A549 (cell line): ENCODE measurements around the gene ITGB1. TPM values are rescaled to one million over a fixed set of nuclear protein-coding genes. Genes with fewer than 3 reads are reported as not detected.
A peak's percentile ranks its signal among the peaks of the same experiment; 100 is the strongest.

Source experiments
- ATAC-seq, 2 experiments: fragments of 200-7000 bp in 1 of 2; fragments of >200 bp in 1 of 2; cut with Nextera tagmentation in 1 of 2; cut with Tn5 transposase in 1 of 2; 3 replicates each; pipeline versions ENCODE4 v1.8.0 to v1.9.1; 2018 to 2020; ENCODE audit warnings: mild to moderate bottlenecking in 1 of 2, moderate library complexity in 1 of 2
- CTCF ChIA-PET: fragments of 300-600 bp; sonication (Branson Sonifier 250); formaldehyde crosslinking; extraction: SDS; loops from one replicate; lab custom pipeline; 2021; ENCODE audit warnings: antibody characterized with exemption, inconsistent platforms; lab: Yijun Ruan, JAX
- POLR2A ChIA-PET: fragments of 350-600 bp; formaldehyde crosslinking; extraction: SDS; loops from one replicate; lab custom pipeline; 2021; ENCODE audit warnings: antibody characterized with exemption, inconsistent platforms; lab: Yijun Ruan, JAX
- DNase-seq, 2 experiments: peaks; one replicate each; pipeline versions ENCODE4 v3.0.0 to v3.0.0-alpha.2; 2011 to 2016; ENCODE audit warnings: low read depth in 1 of 2, low spot score in 1 of 2
- FAIRE-seq: peaks from 2 replicates; lab custom pipeline; 2011; peaks lifted over from hg19 to GRCh38; lab: Jason Lieb, UNC
- H3K27ac ChIP-seq, 2 experiments: fragments of >200 bp; sonication (Bioruptor Twin); formaldehyde crosslinking; 3 replicates each; pipeline ENCODE4 v1.5.1; 2016 to 2017
- H3K4me1 ChIP-seq: fragments of >200 bp; sonication (Bioruptor Twin); formaldehyde crosslinking; 3 replicates; pipeline ENCODE4 v1.6.1; 2016
- H3K4me2 ChIP-seq: fragments of >200 bp; sonication (Bioruptor Twin); formaldehyde crosslinking; 3 replicates; pipeline ENCODE4 v1.6.1; 2016
- H3K4me3 ChIP-seq: fragments of >200 bp; sonication (Bioruptor Twin); formaldehyde crosslinking; 3 replicates; pipeline ENCODE4 v1.5.1; 2016
- H3K9me3 ChIP-seq: fragments of >200 bp; sonication (Bioruptor Twin); formaldehyde crosslinking; 3 replicates; pipeline ENCODE4 v1.6.1; 2016
- ATOH8 ChIP-seq: fragments of 250-450 bp; sonication (Bioruptor Pico); IDR thresholded peaks from 2 replicates; pipeline ENCODE4 v1.5.0; 2020; ENCODE audit warnings: low read depth, mild to moderate bottlenecking, moderate library complexity
- CBX2 ChIP-seq: fragments of 200-600 bp; sonication (generic); IDR thresholded peaks from 2 replicates; pipeline ENCODE4 v1.6.1; 2016; ENCODE audit warnings: low read depth, mild to moderate bottlenecking, borderline replicate concordance
- CHD4 ChIP-seq: fragments of 200-600 bp; sonication (generic); IDR thresholded peaks from 2 replicates; pipeline ENCODE4 v1.6.1; 2016; ENCODE audit warnings: antibody characterized with exemption, mild to moderate bottlenecking, borderline replicate concordance
- EHMT2 ChIP-seq: fragments of 200-600 bp; sonication (generic); IDR thresholded peaks from 2 replicates; pipeline ENCODE4 v1.6.1; 2016; ENCODE audit warnings: antibody characterized with exemption, low read depth, mild to moderate bottlenecking, moderate library complexity
- ESRRA ChIP-seq: fragments of 150-350 bp; IDR thresholded peaks from 2 replicates; pipeline ENCODE4 v1.6.1; 2014; ENCODE audit warnings: mild to moderate bottlenecking, low read length, borderline replicate concordance
- FOSL2 ChIP-seq, 2 experiments: fragments of 450-650 bp in 1 of 2; fragments of >200 bp in 1 of 2; sonication (Bioruptor Twin) in 1 of 2; formaldehyde crosslinking; IDR thresholded peaks; 2 replicates each; pipeline versions ENCODE4 v1.5.0 to v1.6.1; 2016 to 2020; ENCODE audit warnings: mild to moderate bottlenecking in 1 of 2, moderate library complexity in 1 of 2
- GATA3 ChIP-seq: IDR thresholded peaks from 2 replicates; pipeline ENCODE4 v1.6.1; 2012; ENCODE audit warnings: borderline replicate concordance
- HDAC2 ChIP-seq: fragments of 200-600 bp; sonication (generic); IDR thresholded peaks from 2 replicates; pipeline ENCODE4 v1.6.1; 2016
- JUNB ChIP-seq: fragments of >200 bp; sonication (Bioruptor Twin); formaldehyde crosslinking; IDR thresholded peaks from 2 replicates; pipeline ENCODE4 v1.6.1; 2016
- KDM5A ChIP-seq: fragments of 200-600 bp; sonication (generic); IDR thresholded peaks from 2 replicates; pipeline ENCODE4 v1.6.1; 2016; ENCODE audit warnings: antibody characterized with exemption, mild to moderate bottlenecking
- MAZ ChIP-seq: fragments of 150-350 bp; IDR thresholded peaks from 2 replicates; pipeline ENCODE4 v1.6.1; 2014; ENCODE audit warnings: antibody characterized with exemption, low read depth, low read length, borderline replicate concordance
- NR3C1 ChIP-seq: fragments of >200 bp; sonication (Bioruptor Twin); formaldehyde crosslinking; IDR thresholded peaks from 3 replicates; pipeline ENCODE4 v1.6.1; 2017
- POLR2A ChIP-seq: IDR thresholded peaks from 2 replicates; pipeline ENCODE4 v1.6.1; 2012; ENCODE audit warnings: mild to moderate bottlenecking, low read length
- SMC3 ChIP-seq: fragments of >200 bp; sonication (Bioruptor Twin); formaldehyde crosslinking; IDR thresholded peaks from 3 replicates; pipeline ENCODE4 v1.6.1; 2018; ENCODE audit warnings: inconsistent platforms
- SREBF2 ChIP-seq: fragments of 450-650 bp; IDR thresholded peaks from 2 replicates; pipeline ENCODE4 v1.6.1; 2014; ENCODE audit warnings: mild to moderate bottlenecking, moderate library complexity
- ZC3H11A ChIP-seq: fragments of 450-650 bp; IDR thresholded peaks from 2 replicates; pipeline ENCODE4 v1.6.1; 2014; ENCODE audit warnings: antibody characterized with exemption, mild to moderate bottlenecking
- WGBS: methylation state at CpG from one replicate; pipeline ENCODE4 v1.1.6; 2017; ENCODE audit errors: missing lambda C conversion rate; 5-methylcytosine and 5-hydroxymethylcytosine counted together
- polyA plus RNA-seq, 4 experiments: library from polyadenylated mRNA; depleted of rRNA in 3 of 4; stranded (reverse); fragments of >200 nt; fragmentation: RNase III in 1 of 4; extraction: RNeasy Plus Mini Kit Qiagen cat#74134 plus additional on column Dnase treatment in 1 of 4; gene quantifications; 2 replicates in 3 of 4; 3 replicates in 1 of 4; pipeline ENCODE4 v1.2.3, GENCODE V29; 2011 to 2017
- TF ChIP-seq, protein P1 (sequence below): fragments of 200-600 bp; sonication (generic); IDR thresholded peaks from 2 replicates; pipeline ENCODE4 v1.6.1; 2016; ENCODE audit warnings: antibody characterized with exemption, mild to moderate bottlenecking, moderate library complexity

The ITGB1 gene
- polyA plus RNA-seq, 2 of the 4 experiments (the other 2 are of a cell fraction) = 1,270 to 2,408 TPM

DNA sequence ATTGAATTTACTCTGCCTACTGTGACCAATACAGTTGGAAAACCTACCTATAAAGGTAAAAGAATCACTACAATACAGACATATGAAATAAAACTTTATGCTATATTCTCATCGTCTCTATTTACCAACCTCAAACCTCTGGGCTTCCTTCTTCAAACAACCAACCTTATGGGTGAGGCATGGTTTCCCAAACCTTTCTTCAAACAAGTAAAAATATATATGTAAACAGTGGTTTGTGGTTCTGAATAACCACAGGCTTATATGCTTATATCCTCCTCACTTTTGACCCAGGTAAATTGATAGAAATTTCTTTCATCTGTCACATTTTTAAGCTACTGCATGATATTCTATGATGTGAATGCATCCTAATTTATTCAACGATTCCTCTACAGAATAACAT is 103.6 kb downstream of the ITGB1 start:
- Histone ChIP-seq H3K4me3 (no peak overlapping the region), H3K4me1 (no peaks in the 10 kb centered on the region), H3K9me3 (peaks cover 5% of the 10 kb centered on the region; the same call in 1 of the 3 replicates), H3K27ac (no peak overlapping the region), H3K4me2 (no peak overlapping the region)
- 89% methylated on average over 2 of the region's 2 CpGs for WGBS
- FAIRE-seq (no peak), DNase-seq (no peak), ATAC-seq (no peak)
- CTCF ChIA-PET = no interaction called here
- POLR2A ChIA-PET = no interaction called here
- TF ChIP-seq CBX2 (no peak), FOSL2 (IDR thresholded peaks at IDR 0.05) (no peak), FOSL2 (CRISPR knock-in tag; IDR thresholded peaks at IDR 0.05) (no peak), HDAC2 (no peak), ZC3H11A (no peak), SMC3 (no peak), GATA3 (no peak), CHD4 (no peak), EHMT2 (no peak), MAZ (no peak)
- TF ChIP-seq, protein P1, sequence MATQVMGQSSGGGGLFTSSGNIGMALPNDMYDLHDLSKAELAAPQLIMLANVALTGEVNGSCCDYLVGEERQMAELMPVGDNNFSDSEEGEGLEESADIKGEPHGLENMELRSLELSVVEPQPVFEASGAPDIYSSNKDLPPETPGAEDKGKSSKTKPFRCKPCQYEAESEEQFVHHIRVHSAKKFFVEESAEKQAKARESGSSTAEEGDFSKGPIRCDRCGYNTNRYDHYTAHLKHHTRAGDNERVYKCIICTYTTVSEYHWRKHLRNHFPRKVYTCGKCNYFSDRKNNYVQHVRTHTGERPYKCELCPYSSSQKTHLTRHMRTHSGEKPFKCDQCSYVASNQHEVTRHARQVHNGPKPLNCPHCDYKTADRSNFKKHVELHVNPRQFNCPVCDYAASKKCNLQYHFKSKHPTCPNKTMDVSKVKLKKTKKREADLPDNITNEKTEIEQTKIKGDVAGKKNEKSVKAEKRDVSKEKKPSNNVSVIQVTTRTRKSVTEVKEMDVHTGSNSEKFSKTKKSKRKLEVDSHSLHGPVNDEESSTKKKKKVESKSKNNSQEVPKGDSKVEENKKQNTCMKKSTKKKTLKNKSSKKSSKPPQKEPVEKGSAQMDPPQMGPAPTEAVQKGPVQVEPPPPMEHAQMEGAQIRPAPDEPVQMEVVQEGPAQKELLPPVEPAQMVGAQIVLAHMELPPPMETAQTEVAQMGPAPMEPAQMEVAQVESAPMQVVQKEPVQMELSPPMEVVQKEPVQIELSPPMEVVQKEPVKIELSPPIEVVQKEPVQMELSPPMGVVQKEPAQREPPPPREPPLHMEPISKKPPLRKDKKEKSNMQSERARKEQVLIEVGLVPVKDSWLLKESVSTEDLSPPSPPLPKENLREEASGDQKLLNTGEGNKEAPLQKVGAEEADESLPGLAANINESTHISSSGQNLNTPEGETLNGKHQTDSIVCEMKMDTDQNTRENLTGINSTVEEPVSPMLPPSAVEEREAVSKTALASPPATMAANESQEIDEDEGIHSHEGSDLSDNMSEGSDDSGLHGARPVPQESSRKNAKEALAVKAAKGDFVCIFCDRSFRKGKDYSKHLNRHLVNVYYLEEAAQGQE = no peak

GRCh38 chr10:32851301-32851700 is 106.7 kb downstream of the ITGB1 start:
- ChIA-PET CTCF (no interaction called here), POLR2A (no interaction called here)
- FAIRE-seq = peak; percentile 72
- Histone ChIP-seq H3K4me2 (no peak overlapping the region), H3K4me1 (no peaks in the 10 kb centered on the region), H3K9me3 (peaks cover 5% of the 10 kb centered on the region; the same call in 1 of the 3 replicates), H3K27ac (no peak overlapping the region), H3K4me3 (no peak overlapping the region)
- ATAC-seq = no peak
- 2% methylated on average over 1 of the region's 1 CpG for WGBS
- TF ChIP-seq ESRRA (no peak), MAZ (no peak), SREBF2 (no peak), HDAC2 (no peak), KDM5A (no peak), ATOH8 (no peak), JUNB (no peak), SMC3 (no peak), POLR2A (no peak), NR3C1 (no peak)
- no peak for DNase-seq
